ENCODE measurements around the gene CDKN2B-AS1. TPM values are rescaled to one million over a fixed set of nuclear protein-coding genes. Genes with fewer than 3 reads are reported as not detected.

CDKN2B-AS1 gene
- total and polyA plus RNA-seq, 2 donors (not counting 1 experiment from before 2014, with no cell fraction given) = 1.3 to 2.5 TPM

DNA sequence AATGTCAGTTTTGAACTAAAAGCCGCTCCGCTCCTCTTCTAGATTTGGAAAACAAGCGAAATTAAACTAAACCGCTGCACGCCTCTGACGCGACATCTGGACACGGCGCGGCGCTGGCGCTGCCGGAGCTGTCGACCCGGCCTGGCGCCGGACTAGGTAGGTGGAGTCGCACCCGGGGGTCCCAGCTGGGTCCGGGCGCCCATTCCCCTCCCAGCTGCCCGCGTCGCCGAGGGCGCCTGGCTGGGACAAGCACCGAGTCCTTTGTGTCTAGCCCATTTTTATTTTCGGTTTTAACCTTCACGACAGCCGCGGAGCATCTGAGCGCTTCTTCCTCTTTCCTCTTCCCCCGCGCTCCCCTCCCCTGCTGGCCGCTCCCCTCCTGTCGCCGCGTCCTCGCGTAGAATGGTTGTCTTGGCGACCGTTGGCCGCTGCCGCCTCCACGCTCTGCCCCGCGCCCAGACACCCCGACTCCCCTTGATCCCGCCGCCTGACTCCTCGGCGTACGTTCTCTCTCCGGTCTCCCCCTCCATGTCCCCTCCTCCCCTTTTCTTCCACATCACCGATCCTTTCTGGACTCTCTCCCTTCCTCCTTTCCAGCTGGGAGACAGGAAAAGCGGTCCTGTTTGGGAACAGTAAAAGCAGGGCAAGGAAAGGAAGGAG, 545 bp downstream of the CDKN2B-AS1 start:
- TF ChIP-seq, protein P1, sequence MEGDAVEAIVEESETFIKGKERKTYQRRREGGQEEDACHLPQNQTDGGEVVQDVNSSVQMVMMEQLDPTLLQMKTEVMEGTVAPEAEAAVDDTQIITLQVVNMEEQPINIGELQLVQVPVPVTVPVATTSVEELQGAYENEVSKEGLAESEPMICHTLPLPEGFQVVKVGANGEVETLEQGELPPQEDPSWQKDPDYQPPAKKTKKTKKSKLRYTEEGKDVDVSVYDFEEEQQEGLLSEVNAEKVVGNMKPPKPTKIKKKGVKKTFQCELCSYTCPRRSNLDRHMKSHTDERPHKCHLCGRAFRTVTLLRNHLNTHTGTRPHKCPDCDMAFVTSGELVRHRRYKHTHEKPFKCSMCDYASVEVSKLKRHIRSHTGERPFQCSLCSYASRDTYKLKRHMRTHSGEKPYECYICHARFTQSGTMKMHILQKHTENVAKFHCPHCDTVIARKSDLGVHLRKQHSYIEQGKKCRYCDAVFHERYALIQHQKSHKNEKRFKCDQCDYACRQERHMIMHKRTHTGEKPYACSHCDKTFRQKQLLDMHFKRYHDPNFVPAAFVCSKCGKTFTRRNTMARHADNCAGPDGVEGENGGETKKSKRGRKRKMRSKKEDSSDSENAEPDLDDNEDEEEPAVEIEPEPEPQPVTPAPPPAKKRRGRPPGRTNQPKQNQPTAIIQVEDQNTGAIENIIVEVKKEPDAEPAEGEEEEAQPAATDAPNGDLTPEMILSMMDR (IDR thresholded peaks at IDR 0.05) = no peak
- no peak for TF ChIP-seq EZH2 (IDR thresholded peaks at IDR 0.05; ENCODE audit: borderline replicate concordance, insufficient read depth, low read depth, low read length, poor library complexity, severe bottlenecking)
- Histone ChIP-seq H4K20me1 (ENCODE audit: control insufficient read depth, insufficient read depth, low read length, poor library complexity, severe bottlenecking) (peaks cover 2% of the 10 kb centered on the region), H3K9ac (ENCODE audit: low read length) (peak overlapping the region; percentile 96), H3K79me2 (ENCODE audit: control insufficient read depth, insufficient read depth, low read length) (peaks cover 9% of the 10 kb centered on the region), H3K4me1 (ENCODE audit: control insufficient read depth in 2 of 2, insufficient read depth in 2 of 2, low read length in 2 of 2) (peaks cover 19 to 21% of the 10 kb centered on the region in 2 donors), H3K27ac (ENCODE audit: low read length in 2 of 2) (peak overlapping the region; percentile 87 to 94), H3K9me3 (ENCODE audit: control extremely low read depth in 1 of 3, control insufficient read depth in 2 of 3, insufficient read depth in 1 of 3, low read length in 2 of 3) (peaks cover 0 to 1% (median 0%) of the 10 kb centered on the region in 3 donors), H3K36me3 (replicated peaks in 1 of 2; ENCODE audit: control extremely low read depth in 1 of 2, control insufficient read depth in 1 of 2, extremely low read depth in 1 of 2, insufficient read depth in 2 of 2, low read length in 1 of 2) (no peaks in the 10 kb centered on the region), H3K27me3 (replicated peaks in 1 of 4; ENCODE audit: control extremely low read depth in 1 of 4, control insufficient read depth in 3 of 4, insufficient read depth in 4 of 4, low read length in 3 of 4) (peaks cover 0 to 14% (median 4%) of the 10 kb centered on the region in 4 experiments), H3K4me2 (replicated peaks; ENCODE audit: low read depth, low read length, poor library complexity, severe bottlenecking) (peak overlapping the region; percentile 97), H3K4me3 (ENCODE audit: control extremely low read depth in 1 of 5, extremely low read depth in 1 of 5, insufficient read depth in 1 of 5, low read depth in 2 of 5, low read length in 4 of 5) (peak overlapping the region; percentile 76 to 97 (median 86)), H2AFZ (ENCODE audit: insufficient read depth, low read depth, low read length, poor library complexity, severe bottlenecking) (peak overlapping the region; percentile 88)
- peaks cover 3% of the 10 kb centered on the region for H3K27me3 Mint-ChIP-seq
- ChIA-PET CTCF (interaction anchor here (0.6 to 6.8 kb wide), 10 partner anchors 9 to 458 kb away, joined by 3 to 60 read pairs (median 4); partner anchors contain the start of gene CDKN2B), POLR2A (interaction anchor here (0.5 to 1.7 kb wide), 4 partner anchors 14 to 326 kb away, joined by 3 to 7 read pairs (median 4); partner anchors contain the start of gene CDKN2B)
- H3K4me1 Mint-ChIP-seq = peaks cover 21% of the 10 kb centered on the region
- peak overlapping the region; percentile 97 for H3K4me3 Mint-ChIP-seq
- peak overlapping the region; percentile 95 for H3K27ac Mint-ChIP-seq
- DNase-seq (peak; percentile 96), ATAC-seq (ENCODE audit: low read depth) (peak; percentile 78)
- WGBS (ENCODE audit: insufficient coverage) = under 1% methylated on average over 54 of the region's 56 CpGs
- intact Hi-C loops (cut with micrococcal nuclease) = loop anchor here (1.0 to 10.0 kb wide), 8 partner anchors 9 to 1310 kb away; partner anchors contain the start of genes FOCAD, IFNA1, KLHL9 and MTAP
- no peaks in the 10 kb centered on the region for H3K9me3 Mint-ChIP-seq (ENCODE audit: insufficient read depth)
